Upper lobe of right lung (tissue), 1 donor: ENCODE measurements around the gene PRUNE2. TPM values are rescaled to one million over a fixed set of nuclear protein-coding genes. Genes with fewer than 3 reads are reported as not detected.
"Not testable (repeated sequence)": the region's sequence is repeated elsewhere in the genome, so short reads cannot be mapped to it uniquely, and the experiment has no call there.

Experiments
- ATAC-seq: fragments of 200-7000 bp; cut with Tn5 transposase; one replicate; pipeline ENCODE4 v1.9.1; 2020; ENCODE audit warnings: mild to moderate bottlenecking, moderate library complexity
- DNase-seq: peaks from one replicate; pipeline ENCODE4 v3.0.0-alpha.2; 2020
- H3K27ac ChIP-seq: fragments of 200-600 bp; one replicate; pipeline ENCODE4 v1.8.0; 2022
- H3K27me3 ChIP-seq: fragments of 200-600 bp; one replicate; pipeline ENCODE4 v1.8.0; 2022; ENCODE audit warnings: mild to moderate bottlenecking
- H3K36me3 ChIP-seq: fragments of 200-600 bp; one replicate; pipeline ENCODE4 v1.8.0; 2022
- H3K4me1 ChIP-seq: fragments of 200-600 bp; one replicate; pipeline ENCODE4 v1.8.0; 2022
- H3K4me3 ChIP-seq: fragments of 200-600 bp; one replicate; pipeline ENCODE4 v1.8.0; 2022; ENCODE audit warnings: mild to moderate bottlenecking
- H3K9me3 ChIP-seq: fragments of 200-600 bp; one replicate; pipeline ENCODE4 v1.8.0; 2022
- CTCF ChIP-seq: fragments of 200-600 bp; IDR thresholded peaks from one replicate; pipeline ENCODE4 v1.8.0; 2022; ENCODE audit warnings: antibody characterized with exemption
- intact Hi-C: fragments of 100-400 bp; cut with DNase I; formaldehyde crosslinking; loops from one replicate; pipeline ENCODE4 v1.11.0; 2022
- total RNA-seq: library from RNA; stranded (reverse); fragmentation: NEBNext Ultra II Directional; extraction: Animal tissue kit (Norgen Biotek cat#: 25700); gene quantifications from one replicate; pipeline ENCODE4 v1.2.1, GENCODE V29; 2021
- donor health status: DM: no; HTN: yes; CAD: no; lungs with severe emphysema.

The PRUNE2 gene
- total RNA-seq, 1 donor from 2014 or later: 7.4 TPM

- H3K9me3 ChIP-seq: no peaks in the 10 kb centered on the region
- no peaks in the 10 kb centered on the region for H3K27me3 ChIP-seq
- H3K4me3 ChIP-seq: no peak overlapping the region
- no peak for ATAC-seq
- H3K36me3 ChIP-seq: no peaks in the 10 kb centered on the region
- no peak for DNase-seq
- intact Hi-C loops: no loop called here
- no peak for TF ChIP-seq CTCF
- peaks cover 3% of the 10 kb centered on the region for H3K4me1 ChIP-seq
- H3K27ac ChIP-seq: no peak overlapping the region
Measured at GRCh38 chr9:76598981-76599380, 306.9 kb downstream of the PRUNE2 start.

GRCh38 chr9:76595645-76596044 is 310.3 kb downstream of the PRUNE2 start:
- Histone ChIP-seq H3K9me3 (no peaks in the 10 kb centered on the region), H3K36me3 (no peaks in the 10 kb centered on the region), H3K27me3 (no peaks in the 10 kb centered on the region), H3K4me3 (no peak overlapping the region), H3K4me1 (no peaks in the 10 kb centered on the region), H3K27ac (no peak overlapping the region)
- peak; percentile 78 for ATAC-seq
- intact Hi-C loops: no loop called here
- no peak for DNase-seq
- TF ChIP-seq CTCF: no peak

GRCh38 chr9:76594764-76595424 is 311.0 kb downstream of the PRUNE2 start:
- Histone ChIP-seq H3K9me3 (no peaks in the 10 kb centered on the region), H3K36me3 (no peaks in the 10 kb centered on the region), H3K4me3 (no peak overlapping the region), H3K27ac (no peak overlapping the region), H3K27me3 (no peaks in the 10 kb centered on the region), H3K4me1 (no peaks in the 10 kb centered on the region)
- intact Hi-C loops: no loop called here
- no peak for ATAC-seq
- no peak for TF ChIP-seq CTCF
- DNase-seq: no peak

- H3K9me3 ChIP-seq, H3K27me3 ChIP-seq, H3K4me3 ChIP-seq, ATAC-seq, DNase-seq, H3K4me1 ChIP-seq, intact Hi-C loops, H3K36me3 ChIP-seq, H3K27ac ChIP-seq: not testable (repeated sequence)
Measured at GRCh38 chr9:76593961-76594735, 311.8 kb downstream of the PRUNE2 start.

GRCh38 chr9:76592974-76593347 is 313.0 kb downstream of the PRUNE2 start:
- Histone ChIP-seq H3K4me3 (no peak overlapping the region), H3K36me3 (no peaks in the 10 kb centered on the region), H3K9me3 (no peaks in the 10 kb centered on the region), H3K27me3 (no peaks in the 10 kb centered on the region), H3K27ac (no peak overlapping the region), H3K4me1 (no peaks in the 10 kb centered on the region)
- DNase-seq: no peak
- intact Hi-C loops: no loop called here
- no peak for TF ChIP-seq CTCF
- no peak for ATAC-seq
